Putamen (tissue), 1 donor: ENCODE measurements around the gene LRRC8A.

Experiments used
- DNase-seq: peaks from one replicate; pipeline ENCODE4 v3.0.0-alpha.2; 2016; ENCODE audit warnings: low spot score

The LRRC8A gene

GRCh38 chr9:128901822-128902221, 19.9 kb downstream of the LRRC8A start:
- DNase-seq: no peak

- no peak for DNase-seq
Observed at GRCh38 chr9:128902351-128903078, 20.6 kb downstream of the LRRC8A start.

GRCh38 chr9:128903079-128903461, 21.1 kb downstream of the LRRC8A start:
- DNase-seq: no peak

GRCh38 chr9:128903871-128904620, 22.1 kb downstream of the LRRC8A start:
- DNase-seq: no peak

GRCh38 chr9:128905964-128906363, 24.0 kb downstream of the LRRC8A start:
- DNase-seq: no peak

GRCh38 chr9:128906741-128907140, 24.8 kb downstream of the LRRC8A start:
- no peak for DNase-seq

- DNase-seq: no peak
Observed at GRCh38 chr9:128908372-128908771, 26.4 kb downstream of the LRRC8A start.

- no peak for DNase-seq
Observed at GRCh38 chr9:128909859-128910258, 27.9 kb downstream of the LRRC8A start.

GRCh38 chr9:128910906-128911305, 29.0 kb downstream of the LRRC8A start:
- DNase-seq: no peak

- no peak for DNase-seq
Observed at GRCh38 chr9:128911529-128912035, 29.6 kb downstream of the LRRC8A start.

- peak; percentile 55 for DNase-seq
Observed at GRCh38 chr9:128912270-128912853, 30.4 kb downstream of the LRRC8A start.

- DNase-seq: no peak
Observed at GRCh38 chr9:128913048-128913900, 31.3 kb downstream of the LRRC8A start.

- no peak for DNase-seq
Observed at GRCh38 chr9:128913995-128914772, 32.3 kb downstream of the LRRC8A start.

GRCh38 chr9:128916204-128916603, 34.3 kb downstream of the LRRC8A start:
- no peak for DNase-seq

GRCh38 chr9:128916745-128917144, 34.8 kb downstream of the LRRC8A start:
- no peak for DNase-seq

- DNase-seq: peak; percentile 70
Observed at GRCh38 chr9:128917151-128917849, 35.4 kb downstream of the LRRC8A start.

- no peak for DNase-seq
Observed at GRCh38 chr9:128918921-128919320, 37.0 kb downstream of the LRRC8A start.

- DNase-seq: no peak
Observed at GRCh38 chr9:128919402-128920089, 37.6 kb downstream of the LRRC8A start.

GRCh38 chr9:128920381-128921058, 38.6 kb downstream of the LRRC8A start, which contains the start of gene PHYHD1:
TSS of gene PHYHD1 (plus strand) at chr9:128920982. CDS start at chr9:128922324, 1,342 bp downstream.
- peak; percentile 70 for DNase-seq
